ENCODE data around the gene RHOD. TPM values are rescaled to one million over a fixed set of nuclear protein-coding genes. Genes with fewer than 3 reads are reported as not detected.

The RHOD gene
- total RNA-seq, 2 donors from 2014 or later, result 17.1 to 18.1 TPM

- Mint-ChIP-seq H3K9me3 (no peaks in the 10 kb centered on the region), H3K4me1 (peaks cover 4% of the 10 kb centered on the region), H3K4me3 (no peak overlapping the region), H3K27ac (no peak overlapping the region), H3K36me3 (ENCODE audit: low read depth) (no peaks in the 10 kb centered on the region), H3K27me3 (ENCODE audit: insufficient read depth) (peaks cover 52% of the 10 kb centered on the region)
- TF ChIP-seq CTCF (conservative IDR thresholded peaks at IDR 0.05), result no peak
- no peaks in the 10 kb centered on the region for H3K36me3 ChIP-seq (ENCODE audit: control insufficient read depth, insufficient read depth, low read length)
- no peaks in the 10 kb centered on the region for H3K4me1 ChIP-seq (ENCODE audit: control insufficient read depth, insufficient read depth, low read length)
- H3K4me3 ChIP-seq (ENCODE audit: low read length), result no peak overlapping the region
- no peak overlapping the region for H3K9ac ChIP-seq (ENCODE audit: extremely low read depth, low read length, poor library complexity, severe bottlenecking)
- H3K9me3 ChIP-seq (ENCODE audit: control insufficient read depth, low read length), result no peaks in the 10 kb centered on the region
- no peak overlapping the region for H3K27ac ChIP-seq (ENCODE audit: low read depth, low read length)
- no peak for DNase-seq
- 93 to 100% methylated on average over 1 of the region's 1 CpG for WGBS, 2 experiments (ENCODE audit: insufficient coverage in 1 of 2, insufficient read length in 1 of 2)
- peaks cover 35% of the 10 kb centered on the region for H3K27me3 ChIP-seq (ENCODE audit: control insufficient read depth, insufficient read depth, low read length, poor library complexity, severe bottlenecking)
These were observed 31.7 kb upstream of the RHOD start for GRCh38 chr11:67024966-67025365.

- H3K27ac Mint-ChIP-seq, result no peak overlapping the region
- no peaks in the 10 kb centered on the region for H3K9me3 ChIP-seq (ENCODE audit: control insufficient read depth, low read length)
These were observed 30.9 kb upstream of the RHOD start for GRCh38 chr11:67025750-67026149.

GRCh38 chr11:67026941-67027340 is 29.7 kb upstream of the RHOD start:
- Histone ChIP-seq H3K9ac (ENCODE audit: extremely low read depth, low read length, poor library complexity, severe bottlenecking) (no peak overlapping the region), H3K9me3 (ENCODE audit: control insufficient read depth, low read length) (no peaks in the 10 kb centered on the region), H3K36me3 (ENCODE audit: control insufficient read depth, insufficient read depth, low read length) (no peaks in the 10 kb centered on the region), H3K4me3 (ENCODE audit: low read length) (no peak overlapping the region), H3K27ac (ENCODE audit: low read depth, low read length) (no peak overlapping the region), H3K4me1 (ENCODE audit: control insufficient read depth, insufficient read depth, low read length) (no peaks in the 10 kb centered on the region), H3K27me3 (ENCODE audit: control insufficient read depth, insufficient read depth, low read length, poor library complexity, severe bottlenecking) (peaks cover 35% of the 10 kb centered on the region)
- no peak for DNase-seq
- no peak for TF ChIP-seq CTCF (conservative IDR thresholded peaks at IDR 0.05)
- Mint-ChIP-seq H3K4me1 (peaks cover 4% of the 10 kb centered on the region), H3K27me3 (ENCODE audit: insufficient read depth) (peaks cover 43% of the 10 kb centered on the region), H3K27ac (no peak overlapping the region), H3K9me3 (no peaks in the 10 kb centered on the region), H3K4me3 (no peak overlapping the region), H3K36me3 (ENCODE audit: low read depth) (no peaks in the 10 kb centered on the region)
- 82 to 98% methylated on average over 5 of the region's 5 CpGs for WGBS, 2 experiments (ENCODE audit: insufficient coverage in 1 of 2, insufficient read length in 1 of 2)

More at GRCh38 chr11:67025750-67026149, 30.9 kb upstream of the RHOD start:
- H3K4me3 ChIP-seq (ENCODE audit: low read length), result no peak overlapping the region
- no peaks in the 10 kb centered on the region for H3K36me3 ChIP-seq (ENCODE audit: control insufficient read depth, insufficient read depth, low read length)
- H3K4me3 Mint-ChIP-seq, result no peak overlapping the region
- peaks cover 4% of the 10 kb centered on the region for H3K4me1 Mint-ChIP-seq
- no peak for TF ChIP-seq CTCF (conservative IDR thresholded peaks at IDR 0.05)
- no peaks in the 10 kb centered on the region for H3K9me3 Mint-ChIP-seq
- DNase-seq, result no peak
- 85 to 87% methylated on average over 4 to 8 of the region's 8 CpGs for WGBS, 2 experiments (ENCODE audit: insufficient coverage in 1 of 2, insufficient read length in 1 of 2)
- H3K36me3 Mint-ChIP-seq (ENCODE audit: low read depth), result no peaks in the 10 kb centered on the region
- H3K4me1 ChIP-seq (ENCODE audit: control insufficient read depth, insufficient read depth, low read length), result no peaks in the 10 kb centered on the region
- peaks cover 52% of the 10 kb centered on the region for H3K27me3 Mint-ChIP-seq (ENCODE audit: insufficient read depth)
- H3K27me3 ChIP-seq (ENCODE audit: control insufficient read depth, insufficient read depth, low read length, poor library complexity, severe bottlenecking), result peaks cover 35% of the 10 kb centered on the region
- no peak overlapping the region for H3K9ac ChIP-seq (ENCODE audit: extremely low read depth, low read length, poor library complexity, severe bottlenecking)
- no peak overlapping the region for H3K27ac ChIP-seq (ENCODE audit: low read depth, low read length)
